Mesothelial cell of epicardium (in vitro differentiated cells): Measurements from ENCODE around the gene RANBP3. TPM values are rescaled to one million over a fixed set of nuclear protein-coding genes. Genes with fewer than 3 reads are reported as not detected.

Source experiments
- DNase-seq, 2 experiments: peaks; one replicate each; pipeline ENCODE4 v3.0.0; 2021; ENCODE audit warnings: low spot score in 2 of 2; ENCODE audit not compliant: unreplicated experiment in 2 of 2
- H3K27ac Mint-ChIP-seq: 2 replicates; pipeline ENCODE4 v1.8.0; 2021; ENCODE audit warnings: mixed read lengths
- H3K27me3 Mint-ChIP-seq: 2 replicates; pipeline ENCODE4 v1.8.0; 2021; ENCODE audit warnings: low read depth, mixed read lengths
- H3K36me3 Mint-ChIP-seq: 2 replicates; pipeline ENCODE4 v1.8.0; 2021; ENCODE audit warnings: mixed read lengths
- H3K4me1 Mint-ChIP-seq: 2 replicates; pipeline ENCODE4 v1.8.0; 2021; ENCODE audit warnings: mixed read lengths
- H3K4me3 Mint-ChIP-seq: 2 replicates; pipeline ENCODE4 v1.8.0; 2021; ENCODE audit warnings: mild to moderate bottlenecking, moderate library complexity, mixed read lengths
- H3K9me3 Mint-ChIP-seq: 2 replicates; pipeline ENCODE4 v1.8.0; 2021; ENCODE audit warnings: mixed read lengths
- CTCF ChIP-seq: fragments of 200-600 bp; sonication (generic); IDR thresholded peaks from one replicate; pipeline ENCODE4 v1.5.0; 2021; ENCODE audit warnings: antibody characterized with exemption; ENCODE audit not compliant: unreplicated experiment
- total RNA-seq: library from RNA; stranded (reverse); gene quantifications from 3 replicates; pipeline ENCODE4 v1.2.1, GENCODE V29; 2021

RANBP3 gene
- total RNA-seq, 1 donor from 2014 or later = 83.3 TPM

- Mint-ChIP-seq H3K9me3 (peaks cover 3% of the 10 kb centered on the region), H3K27me3 (no peaks in the 10 kb centered on the region), H3K36me3 (peaks cover 16% of the 10 kb centered on the region), H3K4me1 (peaks cover 6% of the 10 kb centered on the region), H3K27ac (no peak overlapping the region), H3K4me3 (no peak overlapping the region)
- no peak for TF ChIP-seq CTCF
- DNase-seq = no peak
These were observed 19.4 kb upstream of the RANBP3 start for GRCh38 chr19:5997371-5997770.

- no peak for TF ChIP-seq CTCF
- peaks cover 3% of the 10 kb centered on the region for H3K9me3 Mint-ChIP-seq
- H3K4me3 Mint-ChIP-seq = no peak overlapping the region
- H3K27ac Mint-ChIP-seq = no peak overlapping the region
- H3K27me3 Mint-ChIP-seq = no peaks in the 10 kb centered on the region
- H3K36me3 Mint-ChIP-seq = peaks cover 16% of the 10 kb centered on the region
- DNase-seq = no peak
- peaks cover 6% of the 10 kb centered on the region for H3K4me1 Mint-ChIP-seq
These were observed 18.8 kb upstream of the RANBP3 start for GRCh38 chr19:5996623-5997320.

GRCh38 chr19:5996102-5996501 is 18.2 kb upstream of the RANBP3 start:
- no peak overlapping the region for H3K27ac Mint-ChIP-seq
- no peak for TF ChIP-seq CTCF
- H3K4me1 Mint-ChIP-seq = peaks cover 6% of the 10 kb centered on the region
- peaks cover 15% of the 10 kb centered on the region for H3K36me3 Mint-ChIP-seq
- no peak overlapping the region for H3K4me3 Mint-ChIP-seq
- DNase-seq = no peak
- no peaks in the 10 kb centered on the region for H3K27me3 Mint-ChIP-seq
- peaks cover 3% of the 10 kb centered on the region for H3K9me3 Mint-ChIP-seq

- no peak overlapping the region for H3K27ac Mint-ChIP-seq
- H3K4me3 Mint-ChIP-seq = no peak overlapping the region
- peaks cover 10% of the 10 kb centered on the region for H3K36me3 Mint-ChIP-seq
- H3K9me3 Mint-ChIP-seq = peaks cover 3% of the 10 kb centered on the region
- no peak for DNase-seq
- TF ChIP-seq CTCF = no peak
- peaks cover 6% of the 10 kb centered on the region for H3K4me1 Mint-ChIP-seq
- H3K27me3 Mint-ChIP-seq = no peaks in the 10 kb centered on the region
These were observed 17.7 kb upstream of the RANBP3 start for GRCh38 chr19:5995606-5996005.

- no peak for TF ChIP-seq CTCF
- Mint-ChIP-seq H3K36me3 (peaks cover 3% of the 10 kb centered on the region), H3K27me3 (no peaks in the 10 kb centered on the region), H3K4me1 (peaks cover 11% of the 10 kb centered on the region), H3K9me3 (no peaks in the 10 kb centered on the region), H3K4me3 (no peak overlapping the region), H3K27ac (no peak overlapping the region)
- DNase-seq = no peak
These were observed 16.6 kb upstream of the RANBP3 start for GRCh38 chr19:5994405-5995165.
